ENCODE data around the gene ZFAND3.
"Not testable (repeated sequence)": the region's sequence is repeated elsewhere in the genome, so short reads cannot be mapped to it uniquely, and the experiment has no call there.

Gene ZFAND3

GRCh38 chr6:38016824-38017223 is 197.3 kb downstream of the ZFAND3 start:
- DNase-seq: no peak

GRCh38 chr6:38018755-38019165 is 199.2 kb downstream of the ZFAND3 start:
- no peak for DNase-seq

- DNase-seq: peak; percentile 40
Measured at GRCh38 chr6:38020593-38020992, 201.1 kb downstream of the ZFAND3 start.

- no peak for DNase-seq
Measured at GRCh38 chr6:38021029-38021428, 201.5 kb downstream of the ZFAND3 start.

GRCh38 chr6:38021571-38021970 is 202.0 kb downstream of the ZFAND3 start:
- no peak for DNase-seq

GRCh38 chr6:38022688-38023087 is 203.2 kb downstream of the ZFAND3 start:
- no peak for DNase-seq

GRCh38 chr6:38024908-38025307 is 205.4 kb downstream of the ZFAND3 start:
- DNase-seq: no peak

GRCh38 chr6:38025451-38025850 is 205.9 kb downstream of the ZFAND3 start:
- no peak for DNase-seq

- no peak for DNase-seq
Measured at GRCh38 chr6:38027685-38028373, 208.3 kb downstream of the ZFAND3 start.

- no peak for DNase-seq
Measured at GRCh38 chr6:38030380-38030779, 210.9 kb downstream of the ZFAND3 start.

- DNase-seq: no peak
Measured at GRCh38 chr6:38032797-38033196, 213.3 kb downstream of the ZFAND3 start.

GRCh38 chr6:38033442-38033982 is 214.0 kb downstream of the ZFAND3 start:
- DNase-seq: no peak

- DNase-seq: no peak
Measured at GRCh38 chr6:38034274-38034914, 214.9 kb downstream of the ZFAND3 start.

GRCh38 chr6:38035478-38035877 is 216.0 kb downstream of the ZFAND3 start:
- DNase-seq: no peak

GRCh38 chr6:38039502-38039901 is 220.0 kb downstream of the ZFAND3 start:
- no peak for DNase-seq

GRCh38 chr6:38040254-38040653 is 220.7 kb downstream of the ZFAND3 start:
- no peak for DNase-seq

GRCh38 chr6:38043259-38043753 is 223.8 kb downstream of the ZFAND3 start:
- no peak for DNase-seq

- DNase-seq: no peak
Measured at GRCh38 chr6:38045701-38046305, 226.3 kb downstream of the ZFAND3 start.

- DNase-seq: no peak
Measured at GRCh38 chr6:38047562-38047961, 228.0 kb downstream of the ZFAND3 start.

GRCh38 chr6:38049861-38050397 is 230.4 kb downstream of the ZFAND3 start:
- not testable (repeated sequence) for DNase-seq

- DNase-seq: no peak
Measured at GRCh38 chr6:38051819-38052434, 232.4 kb downstream of the ZFAND3 start.

- no peak for DNase-seq
Measured at GRCh38 chr6:38054527-38055202, 235.1 kb downstream of the ZFAND3 start.
